HG03432 (cell line): Measurements from ENCODE around the gene ARID1B.

ENCODE experiments used
- ATAC-seq: cut with Tn5 transposase; IDR thresholded peaks from one replicate; pipeline ENCODE4 v1.9.1; 2021; ENCODE audit warnings: mild to moderate bottlenecking, moderate library complexity; ENCODE audit not compliant: unreplicated experiment

Gene ARID1B

DNA sequence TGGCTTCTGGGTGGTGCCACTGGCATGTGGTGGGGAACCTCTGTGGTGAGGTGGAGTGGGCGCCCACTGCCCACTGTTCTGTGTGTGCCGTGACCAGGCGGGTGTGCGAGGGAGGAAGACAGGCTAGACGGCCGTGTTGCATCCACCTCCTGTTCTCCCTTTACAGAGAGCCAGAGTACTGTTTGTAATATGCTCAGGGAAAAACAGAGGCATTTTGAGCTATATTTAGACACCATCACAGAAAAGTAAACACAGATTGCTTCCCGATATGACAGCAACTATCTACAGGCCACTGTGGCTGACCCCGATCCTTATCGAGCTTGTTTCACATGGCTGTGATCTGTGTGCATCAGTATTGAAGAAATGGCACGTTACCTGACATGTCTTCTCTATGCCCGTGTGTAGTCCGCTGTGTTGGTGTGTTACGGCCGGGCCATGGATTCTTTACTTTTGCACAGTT, 45.6 kb downstream of the ARID1B start:
- ATAC-seq = no peak

DNA sequence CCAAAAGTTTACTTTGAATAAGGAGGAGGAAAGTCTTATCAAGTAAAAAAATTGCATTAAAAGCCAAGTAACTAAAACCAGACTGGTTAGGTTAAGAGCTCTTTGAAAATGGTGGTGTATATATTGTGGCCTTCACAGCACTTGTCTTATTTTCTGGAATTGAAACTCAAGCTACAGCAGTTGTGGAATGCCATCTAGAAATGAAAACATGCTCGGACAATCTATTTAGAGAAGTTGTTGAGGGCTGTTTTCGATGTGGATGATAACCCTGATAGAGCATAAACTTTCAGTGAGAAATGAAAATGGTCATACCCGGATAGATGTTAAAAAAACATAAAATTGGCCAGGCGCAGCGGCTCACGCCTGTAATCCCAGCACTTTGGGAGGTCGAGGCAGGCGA, 47.0 kb downstream of the ARID1B start:
- no peak for ATAC-seq

GRCh38 chr6:156825475-156825874, 48.3 kb downstream of the ARID1B start:
- ATAC-seq = no peak

- no peak for ATAC-seq
Measured at GRCh38 chr6:156826290-156826955, 49.2 kb downstream of the ARID1B start.

- ATAC-seq = no peak
Measured at GRCh38 chr6:156827382-156827781, 50.2 kb downstream of the ARID1B start.

- ATAC-seq = peak; percentile 62
Measured at GRCh38 chr6:156828280-156828703, 51.1 kb downstream of the ARID1B start.

- ATAC-seq = no peak
Measured at GRCh38 chr6:156830126-156830525, 52.9 kb downstream of the ARID1B start.

DNA sequence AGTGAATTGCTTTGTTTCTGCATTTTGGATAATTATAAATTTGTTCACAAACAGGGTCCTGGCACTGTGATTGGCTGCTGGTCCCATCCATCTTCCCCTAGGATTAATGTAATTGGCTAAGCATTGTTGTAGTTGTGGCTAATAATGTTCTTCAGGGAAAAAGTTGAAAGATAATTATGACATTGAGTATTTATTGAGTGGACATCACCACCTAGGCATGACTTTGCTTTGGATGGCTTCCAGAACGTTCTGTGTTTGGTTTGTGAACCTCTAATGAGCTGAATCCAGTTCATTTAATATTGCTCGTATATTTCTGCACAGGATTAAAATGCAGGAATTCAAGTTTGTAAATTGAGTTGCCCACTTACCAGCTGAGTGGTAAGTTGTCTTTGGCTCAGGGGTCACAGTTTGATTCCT, 55.1 kb downstream of the ARID1B start:
- no peak for ATAC-seq

DNA sequence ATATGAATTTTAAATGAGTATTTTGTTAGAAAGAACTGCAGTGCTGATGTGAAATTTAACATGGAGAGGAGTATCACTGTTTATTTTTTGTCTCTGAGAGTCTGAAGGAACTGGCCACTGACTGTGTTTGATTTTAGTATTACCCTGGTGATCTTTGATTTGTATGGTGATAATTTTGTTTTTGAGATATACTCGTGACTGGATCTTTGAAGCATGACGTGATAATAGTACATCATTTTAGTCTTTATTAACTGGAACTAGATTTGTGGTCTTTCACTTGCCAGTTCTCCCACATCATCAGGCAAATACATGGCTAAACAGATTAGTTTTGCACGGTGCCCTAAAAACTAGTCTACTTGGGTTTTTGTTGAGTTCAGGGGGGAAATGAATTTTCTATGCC, 55.5 kb downstream of the ARID1B start:
- ATAC-seq = no peak

DNA sequence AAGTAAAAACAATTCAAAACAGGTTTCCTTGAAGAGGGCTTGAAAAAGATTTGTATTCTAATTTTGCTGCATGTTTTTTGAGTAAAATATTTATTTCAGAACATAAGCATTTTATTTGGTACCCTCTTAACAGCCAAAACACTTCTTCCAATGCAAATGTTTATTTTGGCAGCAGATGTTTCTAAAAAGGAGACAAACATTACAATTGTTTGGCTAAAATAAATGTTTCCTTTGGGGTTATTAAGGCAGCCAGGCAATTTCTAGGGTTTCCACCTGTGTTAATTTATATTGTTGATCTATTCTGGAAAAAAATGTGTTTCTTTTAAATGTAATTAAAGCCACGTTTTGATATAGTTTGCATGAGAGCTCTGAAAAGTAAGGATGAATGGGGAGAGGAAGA, 56.6 kb downstream of the ARID1B start:
- ATAC-seq = no peak

DNA sequence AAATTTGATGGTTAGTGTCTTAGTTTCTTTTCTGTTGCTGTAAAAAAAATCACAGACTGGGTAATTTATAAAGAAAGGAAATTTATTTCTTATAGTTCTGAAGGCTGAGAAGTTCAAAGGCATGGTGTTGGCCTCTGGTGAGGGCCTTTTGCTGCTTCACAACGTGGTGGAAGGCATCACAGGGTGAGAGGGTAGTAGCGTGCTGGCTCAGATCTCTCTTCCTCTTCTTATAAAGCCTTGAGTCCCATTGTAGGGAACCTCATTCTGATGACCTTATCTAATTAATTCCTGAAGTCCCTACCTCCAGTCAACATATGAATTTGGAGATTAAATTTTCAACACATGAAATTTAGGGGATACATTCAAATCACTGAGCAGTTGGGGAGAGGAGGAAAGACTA, 62.0 kb downstream of the ARID1B start:
- no peak for ATAC-seq

GRCh38 chr6:156839591-156840001, 62.4 kb downstream of the ARID1B start:
- ATAC-seq = no peak

GRCh38 chr6:156840136-156840535, 63.0 kb downstream of the ARID1B start:
- ATAC-seq = no peak

DNA sequence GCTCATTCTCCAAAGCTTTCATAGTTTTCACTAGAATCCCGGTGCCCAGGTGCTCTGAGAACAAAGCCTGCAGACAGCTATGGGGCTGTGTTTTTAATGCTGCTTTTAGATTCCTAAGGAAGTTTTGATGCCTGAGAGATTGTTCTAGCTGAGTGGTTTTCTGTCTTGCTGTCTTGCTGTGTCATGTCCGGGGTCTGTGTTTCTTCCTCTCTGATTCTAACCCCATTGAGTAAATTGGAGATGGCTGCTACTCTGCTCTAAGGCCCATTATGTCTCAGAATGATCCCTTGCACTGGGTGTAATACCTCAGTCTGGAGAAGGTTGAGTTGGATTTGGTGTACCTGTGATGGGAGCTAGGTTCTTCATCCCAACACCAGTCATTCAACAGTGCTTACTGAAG, 63.4 kb downstream of the ARID1B start:
- no peak for ATAC-seq

DNA sequence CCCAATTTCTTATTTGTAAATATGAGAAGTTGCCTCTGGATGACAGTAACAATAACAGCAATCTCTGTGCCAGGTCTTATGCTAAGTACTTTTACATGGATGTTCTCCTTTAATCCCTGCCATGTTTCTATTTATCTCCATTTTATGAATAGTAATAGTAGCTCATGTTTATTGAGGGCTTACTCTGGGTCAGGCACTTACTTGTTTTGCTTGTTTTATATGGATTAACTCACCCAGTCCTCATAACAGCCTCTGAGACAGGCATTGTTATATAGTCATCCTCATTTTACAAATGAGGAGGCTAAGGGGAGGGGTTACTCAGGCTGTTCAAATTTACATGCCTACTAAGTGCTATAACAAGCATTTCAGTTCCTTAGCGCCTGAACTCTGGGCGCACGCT, 64.3 kb downstream of the ARID1B start:
- ATAC-seq = no peak

- no peak for ATAC-seq
Measured at GRCh38 chr6:156842598-156843250, 65.5 kb downstream of the ARID1B start.

DNA sequence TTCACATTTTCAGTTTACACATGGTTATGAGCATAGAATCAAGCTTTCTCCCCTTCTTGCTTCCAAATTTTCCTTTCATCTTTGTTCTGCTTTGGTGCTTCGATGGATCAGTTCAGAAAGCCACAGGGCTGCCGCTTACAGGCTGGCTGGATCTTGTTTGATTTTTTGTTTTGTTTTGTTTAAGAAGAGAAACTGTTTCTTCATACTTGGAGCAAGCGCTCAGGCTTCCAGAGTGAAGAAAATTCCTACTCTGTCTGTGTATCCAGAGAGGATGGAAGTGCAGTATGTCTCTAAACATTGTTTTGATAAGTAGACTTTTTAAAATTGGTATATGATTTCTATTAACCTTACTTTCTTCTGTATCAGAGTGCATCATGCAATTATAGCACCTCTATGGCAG, 66.9 kb downstream of the ARID1B start:
- no peak for ATAC-seq

GRCh38 chr6:156845454-156846155, 68.4 kb downstream of the ARID1B start:
- ATAC-seq = no peak

GRCh38 chr6:156846845-156847599, 69.8 kb downstream of the ARID1B start:
- ATAC-seq = no peak

GRCh38 chr6:156848123-156848522, 70.9 kb downstream of the ARID1B start:
- ATAC-seq = no peak

GRCh38 chr6:156848533-156848932, 71.4 kb downstream of the ARID1B start:
- no peak for ATAC-seq
